NCI-H510A (cell line): ENCODE measurements around the gene ADCY2.

Source experiments
- DNase-seq: peaks from one replicate; lab custom pipeline; 2025; lab: John Stamatoyannopoulos, UW

Gene ADCY2

DNA sequence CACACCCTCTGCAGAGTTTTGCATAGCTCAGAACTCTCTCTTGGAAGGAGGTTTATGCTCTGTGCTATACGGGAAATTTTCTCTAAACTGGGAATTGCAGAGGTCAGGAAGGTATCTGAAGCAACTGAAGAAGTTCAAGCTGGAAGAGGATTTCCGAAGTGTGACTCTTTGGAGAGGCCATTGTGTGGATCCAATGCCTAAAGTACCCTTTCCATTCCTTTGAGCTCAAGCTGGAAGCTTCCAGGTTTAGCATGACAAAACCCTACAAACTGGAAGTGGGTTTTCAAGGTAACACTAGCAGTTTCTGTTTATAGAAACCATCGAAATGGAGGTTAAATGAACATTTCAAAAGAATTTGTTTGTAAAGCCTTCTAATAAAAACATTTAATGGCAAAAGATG, 267.9 kb downstream of the ADCY2 start:
- no peak for DNase-seq

DNA sequence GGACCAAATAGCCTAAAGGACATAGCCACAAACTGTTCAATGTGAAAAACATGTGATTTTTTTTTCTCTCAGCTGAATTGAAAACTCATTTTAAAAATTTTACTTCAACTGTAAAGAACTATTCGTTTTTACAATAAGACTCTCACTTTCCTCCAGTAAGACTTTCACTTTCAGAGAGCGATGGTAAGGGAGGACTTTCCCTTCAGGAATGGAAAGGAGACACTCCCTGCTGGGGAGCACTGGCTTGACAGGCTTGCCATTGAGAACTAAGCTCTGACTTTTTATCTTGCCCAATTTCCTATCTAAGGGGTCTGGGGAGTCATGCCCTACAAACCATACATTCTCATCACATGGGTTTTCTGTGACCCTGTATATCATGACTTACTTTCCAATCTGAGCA, 268.3 kb downstream of the ADCY2 start:
- no peak for DNase-seq

DNA sequence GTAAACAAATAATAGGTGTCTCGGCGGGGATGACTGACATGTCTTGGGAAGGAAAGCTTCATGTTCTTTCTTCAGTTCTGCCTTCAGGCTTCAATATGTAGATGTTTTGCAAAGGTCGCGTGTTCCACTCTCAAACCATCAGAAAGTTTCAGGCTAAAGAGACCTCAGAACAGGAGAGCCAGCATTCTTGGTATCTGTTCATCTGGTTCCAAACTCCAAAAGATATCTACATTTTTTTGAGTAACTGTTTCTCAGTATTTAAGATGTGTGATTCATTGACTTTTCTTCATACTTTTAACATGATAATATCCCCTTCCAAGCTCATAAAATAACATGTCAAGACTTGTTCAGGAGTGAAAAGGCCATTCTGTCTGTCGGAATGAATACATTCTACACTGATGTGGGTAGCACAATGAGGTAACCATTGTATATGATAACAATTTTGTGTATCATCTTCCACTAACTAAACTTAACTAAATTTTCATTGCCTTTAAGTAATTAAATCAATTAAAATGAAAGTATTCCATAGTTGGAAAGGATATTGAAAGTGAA, 271.4 kb downstream of the ADCY2 start:
- DNase-seq = no peak

DNA sequence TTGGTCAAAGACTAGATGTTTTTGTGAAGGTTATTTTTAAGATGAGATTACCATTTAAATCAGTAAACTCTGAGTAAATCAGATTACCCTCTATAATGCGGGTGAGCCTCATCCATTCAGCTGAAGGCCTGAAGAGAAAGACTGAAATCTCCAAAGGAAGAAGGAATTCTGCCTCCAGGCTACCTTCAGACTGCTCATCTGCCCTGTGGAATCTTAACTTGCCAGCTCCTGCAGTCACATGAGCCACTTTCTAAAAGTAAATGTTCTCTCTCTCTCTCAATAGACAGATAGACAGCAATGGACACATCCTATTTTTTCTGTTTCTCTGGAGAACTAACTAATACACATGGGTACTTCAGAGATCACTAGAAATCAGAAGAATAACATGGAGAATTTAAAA, 272.2 kb downstream of the ADCY2 start:
- DNase-seq = no peak

DNA sequence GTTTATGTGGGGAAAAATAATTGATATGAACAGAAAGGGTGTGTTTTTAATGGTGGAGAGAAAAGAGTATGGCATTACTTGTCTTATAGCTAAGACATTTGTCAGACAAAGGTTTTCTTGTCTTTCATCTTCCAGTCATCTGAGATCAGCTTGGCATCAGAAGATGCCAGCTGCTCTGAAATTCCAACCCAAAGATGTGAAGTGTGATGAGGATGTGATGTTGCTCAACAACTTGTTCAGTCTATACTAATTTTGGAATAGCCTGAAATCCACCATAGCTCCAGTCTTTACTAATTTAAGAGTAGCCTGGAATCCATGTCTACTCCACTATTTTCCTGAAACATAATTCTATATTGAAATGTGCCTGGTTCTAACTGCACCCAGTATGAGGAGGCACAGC, 272.7 kb downstream of the ADCY2 start:
- no peak for DNase-seq

DNA sequence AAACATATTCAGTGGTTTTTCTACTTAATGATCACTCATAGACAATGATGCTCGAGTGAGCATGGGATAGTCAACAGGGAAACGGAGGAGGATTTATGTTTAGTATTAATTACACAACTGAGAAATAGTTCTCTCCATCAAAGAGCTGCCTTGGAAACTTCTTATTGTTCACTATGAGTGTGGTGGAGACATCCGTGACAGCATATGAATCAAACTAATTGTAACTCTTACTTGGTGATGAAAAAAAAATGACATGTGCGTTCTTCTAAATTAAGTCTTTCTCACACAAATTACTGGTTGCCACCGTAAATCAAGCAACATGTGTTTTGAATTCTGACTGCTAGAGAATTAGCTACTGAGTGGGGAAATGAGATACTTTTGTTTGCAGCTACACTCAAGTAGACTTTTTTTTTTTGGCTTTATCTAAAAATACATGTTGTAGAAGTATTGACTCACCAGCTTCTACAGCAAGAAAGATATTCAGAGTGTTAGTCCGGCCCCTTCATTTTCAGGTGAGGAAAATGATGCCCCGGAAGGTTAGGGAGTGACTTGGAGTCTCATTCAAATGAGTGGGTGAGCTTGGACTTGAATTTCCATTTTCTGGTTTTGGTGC, 275.5 kb downstream of the ADCY2 start:
- no peak for DNase-seq

DNA sequence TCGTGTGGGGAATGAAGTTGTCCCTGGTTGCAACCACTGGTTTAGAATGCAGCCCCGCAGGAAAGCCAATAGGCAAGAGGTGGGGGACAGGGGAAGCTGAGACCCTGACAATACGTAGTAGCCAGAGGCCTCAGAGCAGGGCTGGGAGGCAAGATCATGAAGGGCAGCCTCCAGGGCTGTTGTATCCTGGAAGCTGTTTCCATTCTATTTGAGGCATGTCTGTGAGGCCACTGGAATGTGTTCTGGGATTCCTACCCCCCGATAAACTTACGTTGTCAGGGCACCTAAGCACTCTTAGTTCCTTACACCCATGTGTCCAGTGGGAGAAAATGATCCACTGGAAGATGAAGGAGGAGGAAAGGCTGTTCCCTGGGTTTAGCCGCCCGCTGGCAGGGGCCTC, 277.7 kb downstream of the ADCY2 start:
- no peak for DNase-seq

DNA sequence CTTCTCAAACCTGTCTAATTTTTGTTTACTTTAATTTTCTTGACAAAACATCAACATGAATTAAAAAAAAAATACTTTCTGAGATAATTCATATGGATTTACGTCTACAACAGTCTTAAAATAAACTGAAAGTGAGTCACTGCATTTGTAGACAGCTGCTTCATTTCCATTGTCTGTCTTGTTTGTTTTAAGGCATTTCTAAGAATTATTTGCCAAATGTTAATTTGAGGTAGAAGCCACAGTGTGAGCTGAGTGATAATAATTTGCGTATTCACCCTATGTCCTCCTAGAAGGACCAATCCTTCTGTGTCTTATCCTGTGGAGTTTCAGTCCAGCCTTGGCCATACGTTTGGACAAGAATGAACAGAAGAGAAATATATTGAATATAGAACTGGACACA, 280.5 kb downstream of the ADCY2 start:
- DNase-seq = no peak

DNA sequence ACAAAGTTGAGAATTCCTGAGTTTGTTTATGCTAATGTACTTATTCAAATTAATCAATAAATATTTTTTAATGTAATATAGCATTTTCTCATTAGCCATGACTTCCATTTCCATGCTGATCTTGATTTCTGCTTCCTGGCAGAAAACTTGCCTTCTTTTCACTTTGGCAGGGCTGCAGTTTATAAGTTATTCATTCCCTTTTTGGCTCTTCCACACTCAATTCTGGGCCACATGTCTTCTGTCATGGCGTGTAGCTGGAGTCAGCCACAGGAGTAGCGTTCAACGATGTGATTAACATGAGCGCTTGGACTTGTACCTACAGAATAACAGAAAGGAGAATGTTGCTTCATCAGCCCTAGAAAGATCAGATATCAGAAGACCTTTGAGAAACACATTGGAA, 282.1 kb downstream of the ADCY2 start:
- no peak for DNase-seq

DNA sequence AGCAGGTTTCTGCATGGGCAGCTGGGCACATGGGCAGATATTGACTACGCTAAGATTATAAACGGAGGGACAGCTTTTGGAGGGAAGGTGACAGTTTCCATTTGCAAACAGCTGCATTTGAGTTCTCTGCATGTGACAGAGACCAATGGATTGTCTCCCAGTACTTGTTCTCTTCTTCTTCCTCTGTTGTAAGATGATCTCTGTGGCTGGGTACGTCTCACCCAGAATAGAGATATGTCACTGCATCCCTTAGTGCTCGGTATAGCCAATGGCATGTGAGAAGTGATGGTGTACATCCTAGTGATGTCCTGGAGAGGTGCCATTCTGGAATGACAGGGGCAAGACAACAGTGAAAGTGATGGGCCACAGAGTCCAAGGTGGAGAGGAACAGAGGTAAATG, 283.7 kb downstream of the ADCY2 start:
- DNase-seq = no peak

DNA sequence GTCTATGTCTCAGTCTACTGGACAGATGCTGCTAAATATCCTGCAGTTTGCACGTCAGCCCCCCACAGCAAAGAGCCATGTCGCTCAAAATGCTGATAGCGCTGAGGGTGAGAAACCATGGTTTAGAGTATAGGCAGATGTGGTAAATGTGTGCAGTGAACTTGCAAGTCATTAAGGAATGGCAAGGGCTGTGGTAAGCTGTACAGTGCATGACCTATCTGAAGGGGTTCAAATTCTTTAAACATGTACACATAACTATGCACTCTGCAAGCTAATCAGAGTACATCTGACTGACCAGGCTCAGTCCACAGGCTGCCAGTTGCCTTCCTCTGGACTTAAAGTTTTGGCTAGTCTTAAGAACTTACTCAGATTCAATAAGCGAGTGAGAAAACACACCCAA, 284.3 kb downstream of the ADCY2 start:
- no peak for DNase-seq

DNA sequence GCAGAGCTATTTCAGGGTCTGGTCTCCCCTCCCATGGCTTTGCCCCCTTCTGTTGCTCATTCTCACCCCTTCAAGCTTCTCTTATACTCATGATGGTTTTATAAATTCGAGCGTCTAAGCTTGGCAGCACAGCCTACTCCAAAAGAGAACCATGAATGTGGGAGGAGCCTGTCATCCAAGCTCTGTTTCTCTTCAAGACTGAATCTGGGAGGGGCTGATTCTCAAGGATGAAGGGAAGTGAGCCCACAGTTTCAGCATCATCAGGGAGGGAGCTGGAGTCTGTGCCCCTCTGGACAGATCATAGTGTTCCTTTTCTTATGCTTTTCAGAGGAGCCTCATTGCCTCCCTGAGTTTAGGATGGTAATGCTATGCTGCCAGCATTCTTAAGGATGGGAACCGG, 286.4 kb downstream of the ADCY2 start:
- DNase-seq = no peak

DNA sequence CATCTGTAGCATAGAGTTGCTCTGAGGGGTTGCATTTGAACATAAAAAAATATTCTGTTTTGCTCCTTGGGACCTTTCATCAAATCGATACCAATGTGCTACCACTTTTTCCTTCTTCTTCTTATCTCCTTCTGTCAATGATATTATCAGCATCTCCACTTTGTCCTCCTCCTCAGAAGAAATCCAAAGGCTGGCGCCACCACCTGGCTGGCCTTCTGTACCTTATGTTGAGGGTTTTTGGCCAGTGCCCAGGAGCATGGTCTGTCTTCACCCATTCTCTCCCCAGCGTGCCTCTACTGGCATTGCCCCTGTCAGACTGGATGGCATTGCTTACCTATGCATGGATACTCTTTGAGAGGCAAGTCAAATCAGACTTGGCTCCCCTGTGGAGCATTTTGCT, 287.8 kb downstream of the ADCY2 start:
- DNase-seq = no peak

DNA sequence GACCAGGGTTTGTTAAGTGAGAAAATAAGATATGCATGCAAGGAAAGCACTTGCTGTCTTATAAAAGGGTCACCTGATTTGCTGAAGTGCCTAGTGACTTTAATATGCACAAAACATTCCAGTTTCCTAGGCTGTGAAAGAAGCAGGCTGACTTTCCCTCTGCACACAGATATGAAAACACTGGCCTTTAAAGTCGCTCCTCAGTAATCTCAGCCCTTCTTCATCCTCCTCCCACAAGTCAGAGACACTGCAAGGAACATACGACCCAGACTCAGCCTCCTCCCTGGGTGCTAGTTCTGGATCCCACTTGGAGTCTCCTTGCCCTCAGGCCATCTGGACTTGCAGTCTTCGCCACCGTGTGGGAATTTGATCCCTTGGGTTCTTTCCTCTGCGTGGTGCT, 288.9 kb downstream of the ADCY2 start:
- DNase-seq = no peak

DNA sequence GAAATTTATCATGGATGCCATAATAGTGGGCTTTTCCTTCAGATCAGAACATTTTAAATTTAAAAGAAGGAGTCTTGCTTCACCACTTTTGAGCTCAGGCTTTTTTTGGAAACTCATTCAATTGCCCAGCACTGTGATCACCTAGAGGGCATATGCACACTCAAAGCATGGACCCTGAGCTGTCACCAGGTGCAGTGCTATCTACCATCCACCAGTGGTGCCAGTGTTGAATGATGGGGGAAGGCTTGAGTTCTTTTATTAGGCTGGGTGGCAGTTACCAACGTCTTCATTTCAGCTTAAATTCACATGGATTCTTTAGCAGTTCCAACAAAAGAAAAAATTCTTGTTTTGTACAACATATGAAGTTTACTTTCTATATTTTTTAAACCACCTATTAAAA, 290.9 kb downstream of the ADCY2 start:
- DNase-seq = no peak

DNA sequence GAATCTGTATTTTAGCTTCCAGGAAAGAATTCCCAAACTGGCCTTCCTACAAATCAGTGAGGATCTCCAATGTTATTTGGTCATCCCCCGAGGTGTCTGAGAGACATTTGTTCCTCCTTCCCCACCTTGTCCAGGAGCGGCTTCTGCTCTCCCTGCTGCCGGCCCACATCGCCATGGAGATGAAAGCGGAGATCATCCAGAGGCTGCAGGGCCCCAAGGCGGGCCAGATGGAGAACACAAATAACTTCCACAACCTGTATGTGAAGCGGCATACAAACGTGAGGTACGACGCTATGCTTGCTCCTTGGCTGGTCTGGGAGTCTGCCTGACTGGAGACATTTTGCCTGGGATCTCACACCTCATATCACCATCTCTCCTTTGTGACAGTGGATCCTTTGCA, 294.6 kb downstream of the ADCY2 start:
- DNase-seq = no peak

DNA sequence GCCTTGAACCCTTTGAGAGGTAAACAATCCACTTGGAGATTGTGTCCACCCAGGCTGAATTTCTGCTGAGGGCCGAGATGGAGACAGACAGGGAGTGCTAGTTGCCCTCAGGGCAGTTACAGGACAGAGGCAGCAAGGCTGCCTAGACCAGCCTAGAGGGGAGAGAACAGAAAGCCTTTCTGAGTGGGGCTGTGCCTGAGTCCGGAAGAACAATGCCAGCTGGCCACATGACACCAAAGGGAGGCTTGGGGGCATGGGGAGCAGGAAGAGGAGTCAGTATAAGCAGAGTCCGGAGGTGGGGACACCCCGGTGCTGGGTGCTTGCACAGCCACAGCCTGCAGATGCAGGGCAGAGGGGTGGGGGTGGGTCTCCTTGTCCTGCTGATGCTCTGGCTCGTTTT, 309.3 kb downstream of the ADCY2 start:
- DNase-seq = no peak

DNA sequence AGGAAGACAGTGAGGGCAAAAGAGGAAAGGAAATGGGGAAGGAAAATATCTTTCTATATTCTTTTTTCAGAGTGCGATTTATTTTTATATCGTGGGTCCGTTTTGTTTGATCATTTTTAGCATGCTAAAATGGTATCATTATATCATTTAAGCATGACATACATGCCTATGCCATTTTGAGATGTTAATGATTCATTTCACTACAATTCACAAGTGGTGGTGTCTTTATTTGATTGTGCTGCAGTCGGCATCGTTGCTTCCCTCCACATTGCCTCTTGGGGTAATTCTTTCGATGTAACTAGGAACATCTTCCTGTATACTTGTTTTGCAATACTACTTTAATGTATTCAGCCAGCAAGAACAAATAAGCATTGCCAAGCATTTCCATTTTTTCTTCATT, 309.8 kb downstream of the ADCY2 start:
- DNase-seq = no peak

DNA sequence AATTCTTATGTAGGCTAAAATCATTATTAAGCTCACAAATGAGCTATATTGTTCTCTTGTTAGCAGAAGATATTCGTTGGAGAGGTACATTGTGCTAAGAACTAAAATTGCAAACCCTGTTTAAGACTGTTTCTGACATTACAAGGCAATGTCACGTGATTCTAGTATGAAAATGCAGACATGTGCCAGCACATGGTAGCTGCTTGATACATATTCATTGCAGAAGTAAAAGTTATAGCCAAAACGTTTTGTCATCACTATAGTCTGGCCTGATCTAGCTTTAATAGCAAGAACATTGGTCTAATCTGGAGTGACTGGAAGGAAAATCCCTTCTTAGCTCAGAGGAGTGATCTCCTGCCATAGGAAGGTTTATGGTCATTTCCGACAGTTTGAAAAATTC, 310.3 kb downstream of the ADCY2 start:
- no peak for DNase-seq

DNA sequence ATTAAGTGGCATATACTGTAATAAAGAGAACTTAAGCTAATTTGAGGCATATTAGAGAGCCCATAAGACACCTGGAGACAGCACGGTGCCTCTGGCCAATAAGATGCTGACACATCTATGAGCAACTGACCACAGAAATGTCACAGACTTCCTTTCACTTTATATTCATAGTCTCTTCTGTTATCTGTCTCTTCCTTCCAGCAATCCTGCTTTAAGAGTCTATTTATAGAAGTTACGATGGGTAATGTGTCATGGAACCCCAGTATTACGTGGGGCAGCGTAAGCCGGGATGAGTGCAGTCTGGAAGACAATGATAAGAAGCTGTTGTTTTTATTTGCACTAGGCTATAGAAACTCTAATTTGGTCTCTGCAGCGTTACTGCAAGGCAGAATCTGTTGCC, 318.2 kb downstream of the ADCY2 start:
- DNase-seq = no peak

DNA sequence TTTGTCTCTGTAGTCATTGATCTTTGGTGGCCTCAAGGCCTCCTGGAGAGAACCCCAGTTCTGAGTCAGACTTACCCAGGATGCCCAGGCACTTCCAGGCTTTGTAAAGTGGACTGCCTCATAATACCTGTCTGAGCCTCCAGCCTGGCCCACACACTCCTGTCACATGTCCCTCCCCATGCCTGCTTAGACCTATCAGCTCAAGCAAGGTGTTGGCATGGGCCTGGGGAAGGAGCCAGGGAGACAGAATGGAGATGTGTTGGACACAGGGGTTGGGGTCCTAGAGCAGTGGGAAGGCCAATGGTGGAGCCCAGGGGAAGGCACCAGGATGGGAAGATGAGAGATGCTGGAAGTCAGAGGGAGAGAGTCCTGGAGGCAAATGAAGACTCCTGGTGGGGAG, 318.8 kb downstream of the ADCY2 start:
- no peak for DNase-seq

DNA sequence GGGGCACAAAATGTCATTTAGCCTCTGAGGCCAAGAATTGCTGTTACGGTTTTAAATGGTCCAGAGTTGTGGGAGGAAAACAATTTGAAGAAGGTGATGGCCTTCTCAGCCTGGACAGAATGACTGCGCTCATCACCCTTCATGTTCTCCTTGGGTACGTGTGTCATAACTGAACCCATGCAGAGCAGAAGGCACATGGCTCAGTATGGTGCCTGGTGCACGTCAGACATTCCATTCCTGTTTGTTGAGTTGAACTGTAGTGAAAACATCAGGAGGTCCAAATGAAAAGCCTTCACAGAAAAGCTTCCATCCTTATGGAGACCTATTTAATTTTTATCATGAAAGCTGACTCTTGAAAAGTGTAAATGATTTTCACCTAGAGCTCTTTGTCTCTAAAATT, 321.8 kb downstream of the ADCY2 start:
- DNase-seq = no peak

DNA sequence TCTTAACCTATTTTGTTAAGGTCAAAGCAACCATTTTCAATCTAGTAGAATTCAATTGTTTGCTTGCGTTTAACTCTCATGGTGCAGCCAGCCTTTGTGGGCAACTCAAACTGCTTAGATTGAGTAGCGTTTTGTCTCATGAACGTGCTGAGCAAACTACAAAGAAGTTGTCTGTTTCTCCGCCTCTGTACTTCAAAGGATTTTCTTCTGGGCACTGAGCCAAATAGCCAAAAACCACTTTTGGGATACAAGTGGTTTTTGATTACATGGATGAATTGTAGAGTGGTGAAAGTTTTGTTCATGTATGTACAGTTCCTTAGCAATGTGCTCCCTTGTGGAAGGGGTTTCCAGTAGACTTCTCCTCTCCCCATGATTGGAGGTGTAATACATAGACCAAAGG, 332.1 kb downstream of the ADCY2 start:
- DNase-seq = no peak

DNA sequence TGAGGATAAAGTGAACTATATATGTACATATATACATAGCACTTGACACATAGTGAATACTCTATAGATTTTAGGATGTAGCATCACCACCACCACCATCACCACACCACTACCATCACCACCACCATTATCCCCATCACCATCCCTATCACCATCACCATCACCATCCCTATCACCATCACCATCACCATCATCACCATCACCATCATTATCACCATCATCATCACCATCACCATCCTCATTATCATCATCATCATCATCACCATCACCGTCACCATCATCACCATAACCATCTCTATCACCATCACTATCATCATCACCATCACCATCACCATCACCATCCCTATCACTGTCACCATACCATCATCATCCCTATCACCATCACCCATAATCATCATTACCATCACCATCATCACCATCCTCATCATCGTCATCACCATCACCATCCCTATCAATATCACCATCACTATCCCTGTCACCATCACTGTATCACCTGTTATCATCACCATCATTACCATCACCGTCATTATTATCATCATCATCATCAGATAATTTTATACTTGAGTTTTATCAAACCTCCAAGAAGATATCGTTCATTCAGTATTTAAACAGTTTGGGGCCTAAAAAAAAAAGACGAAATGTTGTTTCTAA, 345.6 kb downstream of the ADCY2 start:
- no peak for DNase-seq
